Thoracic aorta (tissue), 2 donors: ENCODE measurements around the gene AHCTF1. TPM values are rescaled to one million over a fixed set of nuclear protein-coding genes. Genes with fewer than 3 reads are reported as not detected.

Source experiments
- ATAC-seq: fragments of 150-250 bp; one replicate; pipeline ENCODE4 v1.8.0; 2017; ENCODE audit warnings: low read depth; ENCODE audit not compliant: insufficient number of reproducible peaks, low FRiP score
- DNase-seq: peaks from one replicate; pipeline ENCODE4 v3.0.0-alpha.2; 2020; ENCODE audit warnings: low spot score
- H3K27ac ChIP-seq, 2 donors: fragments of 200-600 bp; sonication (generic); 1 replicate in 1 of 2; 2 replicates in 1 of 2; pipeline ENCODE4 v1.5.1; 2016; ENCODE audit warnings: mild to moderate bottlenecking in 2 of 2, moderate library complexity in 2 of 2
- H3K27me3 ChIP-seq: fragments of 200-600 bp; sonication (generic); replicated peaks from 2 replicates; pipeline ENCODE4 v1.6.0; 2016; ENCODE audit warnings: mild to moderate bottlenecking; ENCODE audit not compliant: insufficient read depth
- H3K36me3 ChIP-seq: fragments of 200-600 bp; sonication (generic); one replicate; pipeline ENCODE4 v1.5.1; 2016
- H3K4me1 ChIP-seq, 2 donors: fragments of 200-600 bp; sonication (generic); 1 replicate in 1 of 2; 2 replicates in 1 of 2; pipeline versions ENCODE4 v1.5.1 to v1.6.0; 2016; ENCODE audit warnings: low read depth in 2 of 2, mild to moderate bottlenecking in 1 of 2; ENCODE audit not compliant: control insufficient read depth in 1 of 2
- H3K4me3 ChIP-seq: fragments of 200-600 bp; sonication (generic); 2 replicates; pipeline ENCODE4 v1.5.1; 2016; ENCODE audit warnings: mild to moderate bottlenecking
- H3K9me3 ChIP-seq: fragments of 200-600 bp; sonication (generic); 2 replicates; pipeline ENCODE4 v1.5.1; 2016
- total RNA-seq, 2 donors: library from RNA; depleted of rRNA; stranded (reverse); fragments of >200 nt; gene quantifications; one replicate each; pipeline versions ENCODE4 v1.1.0 to v1.2.3, GENCODE V29; 2016
- TF ChIP-seq, protein P1 (sequence below): fragments of 200-600 bp; sonication (generic); IDR thresholded peaks from one replicate; pipeline ENCODE4 v1.5.1; 2019; ENCODE audit warnings: antibody characterized with exemption

Gene AHCTF1
- total RNA-seq, 2 donors from 2014 or later: 36.3 to 69.2 TPM

- no peak for DNase-seq
- Histone ChIP-seq H3K27ac (no peak overlapping the region), H3K4me1 (peaks cover 26 to 57% of the 10 kb centered on the region in 2 donors), H3K9me3 (no peaks in the 10 kb centered on the region), H3K36me3 (no peaks in the 10 kb centered on the region), H3K27me3 (no peaks in the 10 kb centered on the region), H3K4me3 (no peak overlapping the region)
- ATAC-seq: no peak
- TF ChIP-seq, protein P1, sequence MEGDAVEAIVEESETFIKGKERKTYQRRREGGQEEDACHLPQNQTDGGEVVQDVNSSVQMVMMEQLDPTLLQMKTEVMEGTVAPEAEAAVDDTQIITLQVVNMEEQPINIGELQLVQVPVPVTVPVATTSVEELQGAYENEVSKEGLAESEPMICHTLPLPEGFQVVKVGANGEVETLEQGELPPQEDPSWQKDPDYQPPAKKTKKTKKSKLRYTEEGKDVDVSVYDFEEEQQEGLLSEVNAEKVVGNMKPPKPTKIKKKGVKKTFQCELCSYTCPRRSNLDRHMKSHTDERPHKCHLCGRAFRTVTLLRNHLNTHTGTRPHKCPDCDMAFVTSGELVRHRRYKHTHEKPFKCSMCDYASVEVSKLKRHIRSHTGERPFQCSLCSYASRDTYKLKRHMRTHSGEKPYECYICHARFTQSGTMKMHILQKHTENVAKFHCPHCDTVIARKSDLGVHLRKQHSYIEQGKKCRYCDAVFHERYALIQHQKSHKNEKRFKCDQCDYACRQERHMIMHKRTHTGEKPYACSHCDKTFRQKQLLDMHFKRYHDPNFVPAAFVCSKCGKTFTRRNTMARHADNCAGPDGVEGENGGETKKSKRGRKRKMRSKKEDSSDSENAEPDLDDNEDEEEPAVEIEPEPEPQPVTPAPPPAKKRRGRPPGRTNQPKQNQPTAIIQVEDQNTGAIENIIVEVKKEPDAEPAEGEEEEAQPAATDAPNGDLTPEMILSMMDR: no peak
Observed at GRCh38 chr1:246951413-246951812, 19.7 kb upstream of the AHCTF1 start.

DNA sequence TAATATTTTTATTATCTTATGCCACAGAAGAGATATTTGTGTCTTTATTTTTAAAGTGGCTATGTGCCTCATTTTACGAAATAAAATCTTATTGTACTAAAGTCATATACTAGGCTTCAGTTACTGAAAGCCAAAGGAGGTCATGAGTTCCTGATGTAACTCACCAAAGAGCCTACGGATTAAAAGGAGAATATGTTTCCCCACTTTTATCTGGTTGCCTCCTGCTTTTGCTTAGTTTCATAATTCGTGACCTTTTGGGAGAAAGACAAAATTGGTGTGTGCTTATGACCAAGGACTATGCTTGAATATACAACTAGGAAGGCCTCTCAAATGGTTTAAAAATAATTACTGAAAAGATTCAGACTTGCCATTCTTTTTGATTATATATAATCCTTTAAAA, 18.2 kb upstream of the AHCTF1 start:
- H3K4me1 ChIP-seq: peaks cover 26 to 57% of the 10 kb centered on the region in 2 donors
- no peak overlapping the region for H3K4me3 ChIP-seq
- DNase-seq (no peak), ATAC-seq (no peak)
- H3K27ac ChIP-seq: peak overlapping the region; percentile 83 to 94
- no peaks in the 10 kb centered on the region for H3K36me3 ChIP-seq
- TF ChIP-seq, protein P1: no peak
- no peaks in the 10 kb centered on the region for H3K9me3 ChIP-seq
- no peaks in the 10 kb centered on the region for H3K27me3 ChIP-seq

DNA sequence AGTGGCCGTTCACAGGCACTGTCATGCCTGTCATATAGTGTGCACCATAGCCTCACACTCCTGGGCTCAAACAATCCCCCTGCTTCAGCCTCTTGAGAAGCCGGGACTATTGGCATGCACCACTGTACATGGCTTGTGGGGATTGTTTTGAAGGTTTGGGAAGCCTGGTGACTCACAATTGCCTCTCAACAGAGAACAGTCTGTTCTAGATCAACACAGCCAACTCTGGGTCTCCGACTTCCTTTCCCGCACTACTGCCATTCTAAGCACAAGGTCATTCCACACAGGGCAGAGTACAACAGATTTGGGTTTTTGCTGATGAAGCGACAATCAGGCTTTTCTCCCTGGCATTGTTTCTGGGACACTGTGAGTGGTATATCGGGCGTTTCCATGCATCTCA, 15.5 kb upstream of the AHCTF1 start:
- no peaks in the 10 kb centered on the region for H3K36me3 ChIP-seq
- ATAC-seq: peak; percentile 99
- peaks cover 22 to 38% of the 10 kb centered on the region in 2 donors for H3K4me1 ChIP-seq
- TF ChIP-seq, protein P1: no peak
- DNase-seq: peak; percentile 76
- H3K4me3 ChIP-seq: peak overlapping the region; percentile 6
- H3K27ac ChIP-seq: peak overlapping the region; percentile 83 to 94
- H3K9me3 ChIP-seq: no peaks in the 10 kb centered on the region
- H3K27me3 ChIP-seq: no peaks in the 10 kb centered on the region

- H3K36me3 ChIP-seq: no peaks in the 10 kb centered on the region
- peak overlapping the region; percentile 83 to 94 for H3K27ac ChIP-seq
- DNase-seq (no peak), ATAC-seq (no peak)
- no peaks in the 10 kb centered on the region for H3K9me3 ChIP-seq
- peaks cover 22 to 38% of the 10 kb centered on the region in 2 donors for H3K4me1 ChIP-seq
- no peak overlapping the region for H3K4me3 ChIP-seq
- TF ChIP-seq, protein P1: no peak
- no peaks in the 10 kb centered on the region for H3K27me3 ChIP-seq
Observed at GRCh38 chr1:246946366-246946765, 14.6 kb upstream of the AHCTF1 start.

GRCh38 chr1:246934765-246935164, 3.0 kb upstream of the AHCTF1 start:
- Histone ChIP-seq H3K9me3 (no peaks in the 10 kb centered on the region), H3K4me3 (no peak overlapping the region), H3K27ac (no peak overlapping the region), H3K36me3 (no peaks in the 10 kb centered on the region), H3K27me3 (no peaks in the 10 kb centered on the region), H3K4me1 (peaks cover 8 to 9% of the 10 kb centered on the region in 2 donors)
- TF ChIP-seq, protein P1: no peak
- ATAC-seq (no peak), DNase-seq (no peak)
